KMS-11 (cell line): ENCODE measurements around the gene ZNF394.

Experiments
- H2AFZ ChIP-seq: fragments of 200-600 bp; sonication (generic); 2 replicates; pipeline ENCODE4 v1.6.1; 2016; ENCODE audit warnings: antibody characterized with exemption, mixed run types, low read depth
- H3K27ac ChIP-seq: fragments of 200-600 bp; sonication (generic); 2 replicates; pipeline ENCODE4 v1.6.1; 2016; ENCODE audit warnings: mild to moderate bottlenecking, mixed run types
- H3K27me3 ChIP-seq: fragments of 200-600 bp; sonication (generic); 2 replicates; pipeline ENCODE4 v1.6.1; 2017; ENCODE audit warnings: mild to moderate bottlenecking, low read depth, mixed run types, moderate library complexity; ENCODE audit not compliant: insufficient read depth
- H3K36me3 ChIP-seq: fragments of 200-600 bp; sonication (generic); 2 replicates; pipeline ENCODE4 v1.6.1; 2017; ENCODE audit warnings: mild to moderate bottlenecking, mixed run types; ENCODE audit not compliant: insufficient read depth
- H3K4me1 ChIP-seq: fragments of 200-600 bp; sonication (generic); 2 replicates; pipeline ENCODE4 v1.6.1; 2016; ENCODE audit warnings: mild to moderate bottlenecking, low read depth, mixed run types; ENCODE audit not compliant: poor library complexity, severe bottlenecking
- H3K4me2 ChIP-seq: fragments of 200-600 bp; sonication (generic); 2 replicates; pipeline ENCODE4 v1.7.0; 2016; ENCODE audit warnings: mild to moderate bottlenecking, mixed run types
- H3K4me3 ChIP-seq: fragments of 200-600 bp; sonication (generic); IDR thresholded peaks from 2 replicates; pipeline ENCODE4 v1.6.1; 2017; ENCODE audit warnings: low read depth, low read length, mixed read lengths; ENCODE audit not compliant: insufficient read depth
- H3K79me2 ChIP-seq: fragments of 200-600 bp; sonication (generic); 2 replicates; pipeline ENCODE4 v1.6.1; 2016; ENCODE audit warnings: low read depth, mixed run types; ENCODE audit not compliant: insufficient read depth
- H3K9ac ChIP-seq: fragments of 200-600 bp; sonication (generic); 2 replicates; pipeline ENCODE4 v1.6.1; 2016; ENCODE audit warnings: mild to moderate bottlenecking, mixed run types
- H4K20me1 ChIP-seq: fragments of 200-600 bp; sonication (generic); 2 replicates; pipeline ENCODE4 v1.6.1; 2016; ENCODE audit warnings: mild to moderate bottlenecking, mixed run types; ENCODE audit not compliant: insufficient read depth
- TF ChIP-seq, protein P1 (sequence below): fragments of 200-600 bp; sonication (generic); conservative IDR thresholded peaks from 2 replicates; pipeline ENCODE4 v1.6.1; 2017; ENCODE audit warnings: low read depth, mild to moderate bottlenecking, antibody characterized with exemption, low read length, moderate library complexity, mixed read lengths

ZNF394 gene

GRCh38 chr7:99541212-99541611 is 41.1 kb upstream of the ZNF394 start:
- TF ChIP-seq, protein P1, sequence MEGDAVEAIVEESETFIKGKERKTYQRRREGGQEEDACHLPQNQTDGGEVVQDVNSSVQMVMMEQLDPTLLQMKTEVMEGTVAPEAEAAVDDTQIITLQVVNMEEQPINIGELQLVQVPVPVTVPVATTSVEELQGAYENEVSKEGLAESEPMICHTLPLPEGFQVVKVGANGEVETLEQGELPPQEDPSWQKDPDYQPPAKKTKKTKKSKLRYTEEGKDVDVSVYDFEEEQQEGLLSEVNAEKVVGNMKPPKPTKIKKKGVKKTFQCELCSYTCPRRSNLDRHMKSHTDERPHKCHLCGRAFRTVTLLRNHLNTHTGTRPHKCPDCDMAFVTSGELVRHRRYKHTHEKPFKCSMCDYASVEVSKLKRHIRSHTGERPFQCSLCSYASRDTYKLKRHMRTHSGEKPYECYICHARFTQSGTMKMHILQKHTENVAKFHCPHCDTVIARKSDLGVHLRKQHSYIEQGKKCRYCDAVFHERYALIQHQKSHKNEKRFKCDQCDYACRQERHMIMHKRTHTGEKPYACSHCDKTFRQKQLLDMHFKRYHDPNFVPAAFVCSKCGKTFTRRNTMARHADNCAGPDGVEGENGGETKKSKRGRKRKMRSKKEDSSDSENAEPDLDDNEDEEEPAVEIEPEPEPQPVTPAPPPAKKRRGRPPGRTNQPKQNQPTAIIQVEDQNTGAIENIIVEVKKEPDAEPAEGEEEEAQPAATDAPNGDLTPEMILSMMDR = no peak
- Histone ChIP-seq H3K36me3 (no peaks in the 10 kb centered on the region), H3K27ac (no peak overlapping the region)

DNA sequence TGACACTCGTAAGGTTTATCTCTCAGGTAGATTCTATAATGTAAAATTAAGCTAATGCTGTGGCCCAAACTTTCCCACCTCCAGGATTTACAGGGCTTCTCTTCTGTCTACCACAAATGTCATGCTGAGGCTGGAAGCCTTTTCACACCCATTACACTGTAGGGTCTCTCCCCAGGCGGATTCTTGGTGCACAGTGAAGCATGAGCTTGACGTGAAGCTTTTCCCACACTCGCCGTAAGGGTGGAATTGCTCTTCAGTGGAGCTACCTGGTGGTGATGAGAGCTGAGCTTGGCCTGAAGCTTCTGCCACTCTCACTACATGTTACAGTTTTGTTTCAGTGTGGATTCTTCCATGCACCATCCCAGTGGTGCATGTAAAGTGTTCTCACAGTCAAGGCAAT is 40.5 kb upstream of the ZNF394 start:
- no peaks in the 10 kb centered on the region for H3K79me2 ChIP-seq
- no peaks in the 10 kb centered on the region for H3K36me3 ChIP-seq
- no peak overlapping the region for H3K4me2 ChIP-seq
- peaks cover 8% of the 10 kb centered on the region for H3K4me1 ChIP-seq
- H3K4me3 ChIP-seq = no peak overlapping the region
- H3K27ac ChIP-seq = no peak overlapping the region
- TF ChIP-seq, protein P1 = no peak
- H4K20me1 ChIP-seq = no peaks in the 10 kb centered on the region
- no peak overlapping the region for H2AFZ ChIP-seq
- no peak overlapping the region for H3K9ac ChIP-seq
- no peaks in the 10 kb centered on the region for H3K27me3 ChIP-seq

More at GRCh38 chr7:99541212-99541611, 41.1 kb upstream of the ZNF394 start:
- Histone ChIP-seq H3K9ac (no peak overlapping the region), H3K4me1 (peaks cover 8% of the 10 kb centered on the region), H2AFZ (no peak overlapping the region), H3K4me3 (no peak overlapping the region), H4K20me1 (no peaks in the 10 kb centered on the region), H3K4me2 (no peak overlapping the region), H3K27me3 (no peaks in the 10 kb centered on the region), H3K79me2 (no peaks in the 10 kb centered on the region)

GRCh38 chr7:99539213-99539811 is 39.2 kb upstream of the ZNF394 start:
- Histone ChIP-seq H3K27me3 (no peaks in the 10 kb centered on the region), H3K27ac (no peak overlapping the region), H2AFZ (no peak overlapping the region), H3K4me2 (no peak overlapping the region), H3K79me2 (no peaks in the 10 kb centered on the region), H4K20me1 (no peaks in the 10 kb centered on the region), H3K36me3 (no peaks in the 10 kb centered on the region), H3K4me1 (peaks cover 8% of the 10 kb centered on the region), H3K4me3 (no peak overlapping the region), H3K9ac (no peak overlapping the region)
- TF ChIP-seq, protein P1 = no peak

- Histone ChIP-seq H3K36me3 (peaks cover 6% of the 10 kb centered on the region; the same call in 1 of the 2 replicates), H3K79me2 (no peaks in the 10 kb centered on the region), H3K27ac (no peak overlapping the region), H3K4me1 (peaks cover 8% of the 10 kb centered on the region), H4K20me1 (no peaks in the 10 kb centered on the region), H3K4me3 (no peak overlapping the region), H3K4me2 (no peak overlapping the region), H3K9ac (no peak overlapping the region), H2AFZ (no peak overlapping the region), H3K27me3 (no peaks in the 10 kb centered on the region)
- TF ChIP-seq, protein P1 = no peak
Observed at GRCh38 chr7:99535667-99536066, 35.6 kb upstream of the ZNF394 start.
